Measurements from ENCODE around the gene ERGIC1.

Gene ERGIC1

GRCh38 chr5:172945151-172945550 lies 111.1 kb downstream of the ERGIC1 start:
- DNase-seq (ENCODE audit: low read depth, low spot score), result no peak

- no peak for DNase-seq (ENCODE audit: low read depth, low spot score)
Measured at GRCh38 chr5:172946146-172946545, 112.1 kb downstream of the ERGIC1 start.

- DNase-seq (ENCODE audit: low read depth, low spot score), result no peak
Measured at GRCh38 chr5:172949426-172949825, 115.4 kb downstream of the ERGIC1 start.

GRCh38 chr5:172950176-172950965 lies 116.3 kb downstream of the ERGIC1 start:
- no peak for DNase-seq (ENCODE audit: low read depth, low spot score)

- no peak for DNase-seq (ENCODE audit: low read depth, low spot score)
Measured at GRCh38 chr5:172951371-172952033, 117.5 kb downstream of the ERGIC1 start.

- DNase-seq (ENCODE audit: low read depth, low spot score), result no peak
Measured at GRCh38 chr5:172952034-172952511, 118.0 kb downstream of the ERGIC1 start.

GRCh38 chr5:172953776-172954675 lies 120.0 kb downstream of the ERGIC1 start:
- DNase-seq (ENCODE audit: low read depth, low spot score), result no peak

- DNase-seq (ENCODE audit: low read depth, low spot score), result no peak
Measured at GRCh38 chr5:172954751-172955159, 120.7 kb downstream of the ERGIC1 start.

GRCh38 chr5:172956228-172956627 lies 122.2 kb downstream of the ERGIC1 start:
- no peak for DNase-seq (ENCODE audit: low read depth, low spot score)

GRCh38 chr5:172956936-172957335 lies 122.9 kb downstream of the ERGIC1 start:
- DNase-seq (ENCODE audit: low read depth, low spot score), result no peak

- no peak for DNase-seq (ENCODE audit: low read depth, low spot score)
Measured at GRCh38 chr5:172957458-172957857, 123.4 kb downstream of the ERGIC1 start.

- peak; percentile 26 for DNase-seq (ENCODE audit: low read depth, low spot score)
Measured at GRCh38 chr5:172958331-172959046, 124.4 kb downstream of the ERGIC1 start.

- no peak for DNase-seq (ENCODE audit: low read depth, low spot score)
Measured at GRCh38 chr5:172959824-172960799, 126.1 kb downstream of the ERGIC1 start.

- DNase-seq (ENCODE audit: low read depth, low spot score), result no peak
Measured at GRCh38 chr5:172969921-172970320, 135.9 kb downstream of the ERGIC1 start.

GRCh38 chr5:172971482-172971881 lies 137.4 kb downstream of the ERGIC1 start:
- DNase-seq (ENCODE audit: low read depth, low spot score), result no peak

GRCh38 chr5:172972552-172972951 lies 138.5 kb downstream of the ERGIC1 start:
- no peak for DNase-seq (ENCODE audit: low read depth, low spot score)

GRCh38 chr5:172973127-172973916 lies 139.3 kb downstream of the ERGIC1 start:
- no peak for DNase-seq (ENCODE audit: low read depth, low spot score)

- DNase-seq (ENCODE audit: low read depth, low spot score), result no peak
Measured at GRCh38 chr5:172973931-172974330, 139.9 kb downstream of the ERGIC1 start.

- DNase-seq (ENCODE audit: low read depth, low spot score), result no peak
Measured at GRCh38 chr5:172975289-172975688, 141.2 kb downstream of the ERGIC1 start.
